GM12874 (cell line): ENCODE data around the gene EGFLAM.

Source experiments
- TF ChIP-seq, protein P1 (sequence below): IDR thresholded peaks from 2 replicates; pipeline ENCODE4 v1.5.1; 2011; ENCODE audit warnings: low read depth, mild to moderate bottlenecking, control low read depth, low read length, moderate library complexity; ENCODE audit not compliant: insufficient read depth

Gene EGFLAM

DNA sequence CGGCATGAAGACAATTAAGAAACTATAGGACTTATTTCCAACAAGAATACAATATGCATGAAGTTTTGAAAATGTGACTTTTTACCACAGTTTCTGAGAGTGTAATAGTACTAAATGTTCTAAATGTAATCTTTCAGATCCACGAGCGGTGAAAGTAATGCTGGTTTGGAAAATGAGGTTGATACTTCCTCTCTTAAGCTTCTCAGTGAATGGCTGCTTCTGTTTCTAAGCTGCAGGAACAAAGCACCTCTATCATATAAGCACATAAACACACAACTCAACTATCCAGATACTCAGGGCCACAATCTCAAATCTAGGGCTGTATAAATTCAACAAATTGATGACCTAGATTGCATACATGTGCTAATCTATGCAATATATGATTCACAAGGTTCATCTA lies 219.8 kb downstream of the EGFLAM start:
- TF ChIP-seq, protein P1, sequence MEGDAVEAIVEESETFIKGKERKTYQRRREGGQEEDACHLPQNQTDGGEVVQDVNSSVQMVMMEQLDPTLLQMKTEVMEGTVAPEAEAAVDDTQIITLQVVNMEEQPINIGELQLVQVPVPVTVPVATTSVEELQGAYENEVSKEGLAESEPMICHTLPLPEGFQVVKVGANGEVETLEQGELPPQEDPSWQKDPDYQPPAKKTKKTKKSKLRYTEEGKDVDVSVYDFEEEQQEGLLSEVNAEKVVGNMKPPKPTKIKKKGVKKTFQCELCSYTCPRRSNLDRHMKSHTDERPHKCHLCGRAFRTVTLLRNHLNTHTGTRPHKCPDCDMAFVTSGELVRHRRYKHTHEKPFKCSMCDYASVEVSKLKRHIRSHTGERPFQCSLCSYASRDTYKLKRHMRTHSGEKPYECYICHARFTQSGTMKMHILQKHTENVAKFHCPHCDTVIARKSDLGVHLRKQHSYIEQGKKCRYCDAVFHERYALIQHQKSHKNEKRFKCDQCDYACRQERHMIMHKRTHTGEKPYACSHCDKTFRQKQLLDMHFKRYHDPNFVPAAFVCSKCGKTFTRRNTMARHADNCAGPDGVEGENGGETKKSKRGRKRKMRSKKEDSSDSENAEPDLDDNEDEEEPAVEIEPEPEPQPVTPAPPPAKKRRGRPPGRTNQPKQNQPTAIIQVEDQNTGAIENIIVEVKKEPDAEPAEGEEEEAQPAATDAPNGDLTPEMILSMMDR = no peak

GRCh38 chr5:38478878-38479277 lies 220.5 kb downstream of the EGFLAM start:
- TF ChIP-seq, protein P1 = no peak

DNA sequence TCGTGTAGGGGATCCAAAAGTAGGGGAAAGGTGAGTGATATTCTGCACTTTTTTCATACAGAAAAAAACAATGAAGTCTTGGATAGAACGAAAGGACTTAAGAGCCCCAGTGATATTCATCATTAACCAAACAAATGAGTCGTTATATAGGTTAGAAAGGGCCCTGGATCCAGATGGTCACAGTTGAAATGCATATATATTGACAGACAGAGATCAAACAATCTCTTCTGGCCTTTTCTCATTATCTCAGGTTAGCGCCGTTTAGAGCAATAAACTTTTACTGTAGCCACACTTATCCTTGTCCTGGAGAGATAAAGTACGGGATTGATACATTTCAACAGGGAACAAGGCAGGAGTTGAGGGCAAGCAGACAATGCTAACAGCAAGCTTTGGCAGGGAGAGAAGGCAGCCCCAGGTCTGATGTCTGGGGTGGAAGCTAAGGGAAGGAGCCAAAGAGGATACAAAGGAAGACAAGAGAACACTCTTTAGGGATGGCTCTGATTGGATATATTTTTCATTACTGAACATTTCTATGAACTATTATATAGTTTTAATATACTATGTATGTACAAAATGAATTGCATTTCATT lies 221.1 kb downstream of the EGFLAM start:
- TF ChIP-seq, protein P1 = no peak

DNA sequence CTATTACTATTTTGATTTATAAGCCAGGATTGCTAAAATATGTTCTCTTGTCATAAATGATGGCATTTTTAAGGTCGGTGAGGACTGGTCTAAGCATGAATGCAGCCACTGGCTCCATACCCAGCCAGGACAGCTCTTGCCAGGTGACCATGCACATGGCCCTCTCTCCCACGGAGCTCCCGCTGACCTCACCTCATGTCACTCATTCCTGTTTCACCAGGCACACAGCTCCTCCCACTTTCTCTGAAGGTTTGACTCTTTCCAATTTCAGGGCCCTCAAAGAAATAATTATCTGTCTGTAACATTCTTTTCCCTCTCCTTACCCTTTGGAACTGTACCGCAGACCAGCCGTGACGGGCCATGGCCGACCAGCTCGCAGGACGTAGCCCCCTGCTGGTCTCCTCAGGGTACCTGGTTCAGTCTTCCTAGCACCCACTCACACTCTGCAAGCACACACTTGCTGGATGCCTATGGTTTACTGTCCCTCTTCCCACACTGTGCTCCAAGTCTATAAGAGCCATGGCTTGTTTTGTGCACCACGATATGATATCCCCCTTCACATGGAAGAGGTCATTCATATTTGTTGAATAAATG lies 225.5 kb downstream of the EGFLAM start:
- TF ChIP-seq, protein P1 = 0 out of 2 replicates have a peak, but pooled peaks have one; percentile 7

DNA sequence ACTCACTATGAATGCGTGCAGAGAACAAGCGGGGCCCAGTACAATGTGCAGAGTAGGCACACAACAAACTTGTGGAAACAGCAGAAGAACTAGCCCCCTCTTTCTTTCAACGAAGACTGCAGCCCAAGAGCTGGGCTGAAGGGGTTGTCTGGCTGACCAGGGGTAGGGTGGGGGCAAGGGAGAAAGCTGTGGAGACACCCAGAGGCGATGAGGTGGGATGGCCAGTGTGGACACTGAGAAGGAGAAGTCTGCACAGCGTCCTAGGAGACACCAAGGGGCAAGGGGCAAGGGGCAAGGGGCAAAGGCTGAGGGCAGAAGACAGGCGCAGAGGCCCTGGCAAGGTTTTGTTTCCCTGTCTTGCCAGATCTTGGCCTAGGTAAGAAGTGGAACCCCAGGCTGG lies 235.8 kb downstream of the EGFLAM start:
- TF ChIP-seq, protein P1 = no peak

DNA sequence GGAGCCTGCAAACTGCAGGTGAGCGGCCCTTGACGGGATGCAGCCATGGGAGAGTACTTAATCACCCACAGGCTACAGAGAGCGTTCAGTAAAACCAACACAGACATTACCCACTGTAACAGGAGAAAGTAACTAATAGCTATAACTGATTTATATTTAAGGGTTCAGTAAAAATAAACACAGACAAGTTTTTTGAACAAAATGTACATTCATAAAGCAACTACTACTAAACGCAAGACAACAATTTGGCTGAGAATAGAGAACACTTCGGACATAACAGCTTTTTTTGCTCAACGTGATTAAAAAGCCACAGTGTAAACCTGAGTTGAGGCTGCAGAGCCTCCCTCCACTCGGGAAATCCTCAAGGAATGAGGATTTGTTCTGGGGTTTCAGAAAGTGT lies 236.4 kb downstream of the EGFLAM start:
- TF ChIP-seq, protein P1 = no peak

GRCh38 chr5:38497946-38498345 lies 239.6 kb downstream of the EGFLAM start:
- TF ChIP-seq, protein P1 = no peak
